ENCODE measurements around the gene CPEB3. TPM values are rescaled to one million over a fixed set of nuclear protein-coding genes. Genes with fewer than 3 reads are reported as not detected.

CPEB3 gene
- total and polyA plus RNA-seq, 9 of the 15 experiments (the other 6 are each of a cell fraction or from before 2014, with no cell fraction given): 0.15 to 1.2 (median 0.51) TPM

DNA sequence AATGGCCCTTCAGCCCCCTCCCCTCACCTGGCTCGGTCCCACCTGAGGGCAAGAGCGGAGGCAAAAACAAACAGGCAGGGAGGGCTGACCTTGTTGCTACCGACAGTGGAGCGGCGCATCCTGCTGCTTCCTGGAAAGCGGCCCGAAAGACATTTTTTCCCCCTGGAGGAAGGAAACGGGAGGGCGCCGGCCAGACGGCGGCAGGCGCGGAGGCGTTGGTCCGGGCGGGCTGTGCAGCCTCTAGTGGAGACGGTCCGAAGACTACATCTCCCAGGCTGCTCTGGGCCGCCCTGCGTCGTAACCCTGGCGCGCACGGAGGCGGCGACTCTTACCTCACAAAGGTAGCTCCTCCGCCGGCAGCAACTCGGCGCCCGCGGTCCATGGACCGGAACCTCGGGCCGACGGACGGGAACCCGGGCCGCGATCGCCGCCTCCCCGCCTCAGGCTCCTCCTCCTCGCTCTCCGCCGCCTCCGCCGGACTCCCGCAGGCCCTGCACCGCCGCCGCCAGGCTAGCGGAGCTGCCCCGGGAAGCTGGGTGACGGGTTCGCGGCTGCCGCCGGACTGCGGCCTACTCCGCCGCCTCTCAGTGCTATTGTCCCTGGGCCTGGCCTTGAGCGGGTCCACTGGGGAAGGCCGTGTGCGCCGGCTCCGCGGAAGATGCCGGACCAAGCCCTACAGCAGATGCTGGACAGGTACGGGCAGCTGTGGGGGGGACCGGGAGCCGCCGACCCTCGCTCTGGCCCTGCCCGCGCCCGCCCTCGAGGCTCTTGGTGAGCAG lies at the start of gene CPEB3, which contains the start of gene MARCHF5 (continued):
- TF ChIP-seq BRD9 (IDR thresholded peaks at IDR 0.05; ENCODE audit: low read depth, partially characterized antibody) (no peak), RBFOX2 (IDR thresholded peaks at IDR 0.05; ENCODE audit: low read depth, low read length) (peak; percentile 93), DNMT1 (IDR thresholded peaks at IDR 0.05) (no peak), NFIC (IDR thresholded peaks at IDR 0.05) (peak; percentile 72), MIER1 (IDR thresholded peaks at IDR 0.05; ENCODE audit: low read depth) (no peak), TEAD2 (tag; IDR thresholded peaks at IDR 0.05) (no peak), BRF1 (IDR thresholded peaks at IDR 0.05; ENCODE audit: borderline replicate concordance, extremely low read depth, insufficient read length) (no peak), SIN3B (IDR thresholded peaks at IDR 0.05; ENCODE audit: low read depth) (no peak), HMG20A (CRISPR knock-in tag; conservative IDR thresholded peaks at IDR 0.05) (no peak), EWSR1 (IDR thresholded peaks at IDR 0.05; ENCODE audit: borderline replicate concordance, low read depth, partially characterized antibody) (no peak), SMAD3 (CRISPR knock-in tag; conservative IDR thresholded peaks at IDR 0.05) (no peak), ZNF77 (CRISPR knock-in tag; IDR thresholded peaks at IDR 0.05) (no peak), TCF7L2 (IDR thresholded peaks at IDR 0.05; ENCODE audit: low read depth, low read length) (no peak), TEAD1 (CRISPR knock-in tag; IDR thresholded peaks at IDR 0.05) (no peak; a peak in 1 of 4 replicates), STAT5B (CRISPR knock-in tag; IDR thresholded peaks at IDR 0.05) (no peak)
- TF ChIP-seq, protein P1, sequence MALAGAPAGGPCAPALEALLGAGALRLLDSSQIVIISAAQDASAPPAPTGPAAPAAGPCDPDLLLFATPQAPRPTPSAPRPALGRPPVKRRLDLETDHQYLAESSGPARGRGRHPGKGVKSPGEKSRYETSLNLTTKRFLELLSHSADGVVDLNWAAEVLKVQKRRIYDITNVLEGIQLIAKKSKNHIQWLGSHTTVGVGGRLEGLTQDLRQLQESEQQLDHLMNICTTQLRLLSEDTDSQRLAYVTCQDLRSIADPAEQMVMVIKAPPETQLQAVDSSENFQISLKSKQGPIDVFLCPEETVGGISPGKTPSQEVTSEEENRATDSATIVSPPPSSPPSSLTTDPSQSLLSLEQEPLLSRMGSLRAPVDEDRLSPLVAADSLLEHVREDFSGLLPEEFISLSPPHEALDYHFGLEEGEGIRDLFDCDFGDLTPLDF (CRISPR knock-in tag; IDR thresholded peaks at IDR 0.05): no peak; the same call in 1 of the 2 replicates
- TF ChIP-seq, protein P2, sequence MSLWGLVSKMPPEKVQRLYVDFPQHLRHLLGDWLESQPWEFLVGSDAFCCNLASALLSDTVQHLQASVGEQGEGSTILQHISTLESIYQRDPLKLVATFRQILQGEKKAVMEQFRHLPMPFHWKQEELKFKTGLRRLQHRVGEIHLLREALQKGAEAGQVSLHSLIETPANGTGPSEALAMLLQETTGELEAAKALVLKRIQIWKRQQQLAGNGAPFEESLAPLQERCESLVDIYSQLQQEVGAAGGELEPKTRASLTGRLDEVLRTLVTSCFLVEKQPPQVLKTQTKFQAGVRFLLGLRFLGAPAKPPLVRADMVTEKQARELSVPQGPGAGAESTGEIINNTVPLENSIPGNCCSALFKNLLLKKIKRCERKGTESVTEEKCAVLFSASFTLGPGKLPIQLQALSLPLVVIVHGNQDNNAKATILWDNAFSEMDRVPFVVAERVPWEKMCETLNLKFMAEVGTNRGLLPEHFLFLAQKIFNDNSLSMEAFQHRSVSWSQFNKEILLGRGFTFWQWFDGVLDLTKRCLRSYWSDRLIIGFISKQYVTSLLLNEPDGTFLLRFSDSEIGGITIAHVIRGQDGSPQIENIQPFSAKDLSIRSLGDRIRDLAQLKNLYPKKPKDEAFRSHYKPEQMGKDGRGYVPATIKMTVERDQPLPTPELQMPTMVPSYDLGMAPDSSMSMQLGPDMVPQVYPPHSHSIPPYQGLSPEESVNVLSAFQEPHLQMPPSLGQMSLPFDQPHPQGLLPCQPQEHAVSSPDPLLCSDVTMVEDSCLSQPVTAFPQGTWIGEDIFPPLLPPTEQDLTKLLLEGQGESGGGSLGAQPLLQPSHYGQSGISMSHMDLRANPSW (CRISPR knock-in tag; IDR thresholded peaks at IDR 0.05): no peak
- TF ChIP-seq, protein P3, sequence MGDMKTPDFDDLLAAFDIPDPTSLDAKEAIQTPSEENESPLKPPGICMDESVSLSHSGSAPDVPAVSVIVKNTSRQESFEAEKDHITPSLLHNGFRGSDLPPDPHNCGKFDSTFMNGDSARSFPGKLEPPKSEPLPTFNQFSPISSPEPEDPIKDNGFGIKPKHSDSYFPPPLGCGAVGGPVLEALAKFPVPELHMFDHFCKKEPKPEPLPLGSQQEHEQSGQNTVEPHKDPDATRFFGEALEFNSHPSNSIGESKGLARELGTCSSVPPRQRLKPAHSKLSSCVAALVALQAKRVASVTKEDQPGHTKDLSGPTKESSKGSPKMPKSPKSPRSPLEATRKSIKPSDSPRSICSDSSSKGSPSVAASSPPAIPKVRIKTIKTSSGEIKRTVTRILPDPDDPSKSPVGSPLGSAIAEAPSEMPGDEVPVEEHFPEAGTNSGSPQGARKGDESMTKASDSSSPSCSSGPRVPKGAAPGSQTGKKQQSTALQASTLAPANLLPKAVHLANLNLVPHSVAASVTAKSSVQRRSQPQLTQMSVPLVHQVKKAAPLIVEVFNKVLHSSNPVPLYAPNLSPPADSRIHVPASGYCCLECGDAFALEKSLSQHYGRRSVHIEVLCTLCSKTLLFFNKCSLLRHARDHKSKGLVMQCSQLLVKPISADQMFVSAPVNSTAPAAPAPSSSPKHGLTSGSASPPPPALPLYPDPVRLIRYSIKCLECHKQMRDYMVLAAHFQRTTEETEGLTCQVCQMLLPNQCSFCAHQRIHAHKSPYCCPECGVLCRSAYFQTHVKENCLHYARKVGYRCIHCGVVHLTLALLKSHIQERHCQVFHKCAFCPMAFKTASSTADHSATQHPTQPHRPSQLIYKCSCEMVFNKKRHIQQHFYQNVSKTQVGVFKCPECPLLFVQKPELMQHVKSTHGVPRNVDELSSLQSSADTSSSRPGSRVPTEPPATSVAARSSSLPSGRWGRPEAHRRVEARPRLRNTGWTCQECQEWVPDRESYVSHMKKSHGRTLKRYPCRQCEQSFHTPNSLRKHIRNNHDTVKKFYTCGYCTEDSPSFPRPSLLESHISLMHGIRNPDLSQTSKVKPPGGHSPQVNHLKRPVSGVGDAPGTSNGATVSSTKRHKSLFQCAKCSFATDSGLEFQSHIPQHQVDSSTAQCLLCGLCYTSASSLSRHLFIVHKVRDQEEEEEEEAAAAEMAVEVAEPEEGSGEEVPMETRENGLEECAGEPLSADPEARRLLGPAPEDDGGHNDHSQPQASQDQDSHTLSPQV (IDR thresholded peaks at IDR 0.05): no peak

Measured in K562 (cell line).